Measurements from ENCODE around the gene PHF3. TPM values are rescaled to one million over a fixed set of nuclear protein-coding genes. Genes with fewer than 3 reads are reported as not detected.

PHF3 gene
- total and polyA plus RNA-seq, 7 experiments from 2014 or later: 40.0 to 141 (median 85.9) TPM

- Histone ChIP-seq H3K4me3 (ENCODE audit: low read length) (no peak overlapping the region), H3K27me3 (ENCODE audit: control insufficient read depth in 2 of 2, insufficient read depth in 2 of 2, low read length in 2 of 2) (no peaks in the 10 kb centered on the region), H3K27ac (ENCODE audit: low read depth, low read length) (no peak overlapping the region), H3K36me3 (ENCODE audit: control insufficient read depth in 2 of 3, insufficient read depth in 3 of 3, low read length in 3 of 3) (no peaks in the 10 kb centered on the region), H3K4me1 (ENCODE audit: control insufficient read depth in 2 of 2, insufficient read depth in 2 of 2, low read length in 2 of 2) (peaks cover 5 to 40% of the 10 kb centered on the region in 2 donors), H3K9me3 (ENCODE audit: control insufficient read depth in 2 of 3, low read length in 3 of 3) (no peaks in the 10 kb centered on the region)
- H3K27me3 Mint-ChIP-seq: no peaks in the 10 kb centered on the region
- H3K36me3 Mint-ChIP-seq: peaks cover 0 to 13% (median 10%) of the 10 kb centered on the region in 5 donors
- H3K4me1 Mint-ChIP-seq: peaks cover 0 to 56% (median 26%) of the 10 kb centered on the region in 7 donors
- no peak for DNase-seq
- peak overlapping the region in 2 of 9 donors; percentile 23 to 47 for H3K27ac Mint-ChIP-seq
- CTCF ChIA-PET: no interaction called here
- H3K4me3 Mint-ChIP-seq: peak overlapping the region in 1 of 10 donors; percentile 2
- H3K9me3 Mint-ChIP-seq: no peaks in the 10 kb centered on the region
- POLR2A ChIA-PET: interaction anchor here (0.6 kb wide), 1 partner anchor 8 kb away, joined by 4 read pairs; no protein-coding TSS in a partner anchor
- intact Hi-C loops (cut with micrococcal nuclease): no loop called here
- peak; percentile 18 for ATAC-seq
These were observed 37.1 kb downstream of the PHF3 start for GRCh38 chr6:63672582-63673129.

DNA sequence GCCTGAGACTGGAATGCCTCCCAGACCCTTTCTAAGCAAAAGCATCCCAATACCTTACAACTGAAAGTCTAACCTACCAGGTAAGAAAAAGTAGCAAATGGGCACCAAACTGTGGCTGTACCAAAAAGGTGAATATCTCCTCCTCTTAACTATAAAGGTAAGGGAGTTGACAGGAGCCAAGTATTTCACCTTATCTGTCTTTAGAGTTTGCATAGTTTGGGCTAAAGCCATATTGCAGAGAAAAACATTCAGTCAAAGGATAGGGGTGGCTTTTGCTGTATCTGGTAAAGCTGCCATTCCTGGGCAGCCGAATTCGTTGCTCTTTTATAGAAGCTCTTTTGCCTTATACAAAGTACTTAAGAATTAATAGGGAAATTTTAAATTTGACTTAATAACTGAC lies 38.1 kb downstream of the PHF3 start:
- ChIA-PET POLR2A (no interaction called here), CTCF (interaction anchor here (1.8 kb wide), 1 partner anchor 75 kb away, joined by 4 read pairs; no protein-coding TSS in a partner anchor)
- DNase-seq (no peak), ATAC-seq (no peak)
- Histone ChIP-seq H3K9me3 (ENCODE audit: control insufficient read depth in 2 of 3, low read length in 3 of 3) (no peaks in the 10 kb centered on the region), H3K27ac (ENCODE audit: low read depth, low read length) (no peak overlapping the region), H3K4me1 (ENCODE audit: control insufficient read depth in 2 of 2, insufficient read depth in 2 of 2, low read length in 2 of 2) (peaks cover 5 to 40% of the 10 kb centered on the region in 2 donors), H3K36me3 (ENCODE audit: control insufficient read depth in 2 of 3, insufficient read depth in 3 of 3, low read length in 3 of 3) (no peaks in the 10 kb centered on the region), H3K27me3 (ENCODE audit: control insufficient read depth in 2 of 2, insufficient read depth in 2 of 2, low read length in 2 of 2) (no peaks in the 10 kb centered on the region), H3K4me3 (ENCODE audit: low read length) (no peak overlapping the region)
- H3K9me3 Mint-ChIP-seq: no peaks in the 10 kb centered on the region
- intact Hi-C loops (cut with micrococcal nuclease): loop anchor here in 1 of 2 donors (1.0 kb wide), 2 partner anchors 7 to 9 kb away; no protein-coding TSS in a partner anchor
- peaks cover 0 to 11% (median 8%) of the 10 kb centered on the region in 5 donors for H3K36me3 Mint-ChIP-seq
- H3K27me3 Mint-ChIP-seq: no peaks in the 10 kb centered on the region
- peak overlapping the region in 1 of 9 donors; percentile 24 for H3K27ac Mint-ChIP-seq
- H3K4me1 Mint-ChIP-seq: peaks cover 3 to 50% (median 23%) of the 10 kb centered on the region in 7 donors
- peak overlapping the region in 2 of 10 donors; percentile 9 to 34 for H3K4me3 Mint-ChIP-seq

DNA sequence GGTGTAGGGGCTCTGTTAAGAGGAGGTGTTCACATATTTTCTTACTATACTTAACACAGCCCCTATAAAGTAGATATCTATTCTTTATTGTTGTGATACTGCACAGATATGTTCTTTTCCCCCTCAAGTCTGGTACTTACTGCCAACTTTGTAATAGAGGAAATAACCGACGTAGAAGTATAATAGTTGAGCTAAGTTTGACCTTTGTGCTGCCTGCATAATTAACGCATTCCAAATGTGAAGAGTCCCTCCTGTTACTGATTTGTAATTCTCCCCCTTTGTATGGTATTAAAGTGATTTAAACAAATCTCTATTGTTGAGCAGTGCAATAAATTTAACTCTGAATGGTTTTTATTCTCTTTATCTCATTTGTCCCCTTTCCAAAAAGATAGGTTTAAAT lies 39.0 kb downstream of the PHF3 start:
- intact Hi-C loops (cut with micrococcal nuclease): loop anchor here in 1 of 2 donors (1.0 to 5.0 kb wide), 3 partner anchors 8 to 77 kb away; no protein-coding TSS in a partner anchor
- ChIA-PET POLR2A (no interaction called here), CTCF (interaction anchor here (1.8 kb wide), 1 partner anchor 75 kb away, joined by 4 read pairs; no protein-coding TSS in a partner anchor)
- Mint-ChIP-seq H3K27me3 (no peaks in the 10 kb centered on the region), H3K4me3 (peak overlapping the region in 1 of 10 donors; percentile 11), H3K27ac (no peak overlapping the region), H3K36me3 (peaks cover 0 to 12% (median 9%) of the 10 kb centered on the region in 5 donors), H3K4me1 (peaks cover 5 to 50% (median 22%) of the 10 kb centered on the region in 7 donors), H3K9me3 (no peaks in the 10 kb centered on the region)
- DNase-seq (no peak), ATAC-seq (no peak)
- H3K36me3 ChIP-seq (ENCODE audit: control insufficient read depth in 2 of 3, insufficient read depth in 3 of 3, low read length in 3 of 3): no peaks in the 10 kb centered on the region
- no peaks in the 10 kb centered on the region for H3K27me3 ChIP-seq (ENCODE audit: control insufficient read depth in 2 of 2, insufficient read depth in 2 of 2, low read length in 2 of 2)
- H3K27ac ChIP-seq (ENCODE audit: low read depth, low read length): no peak overlapping the region
- H3K9me3 ChIP-seq (ENCODE audit: control insufficient read depth in 2 of 3, low read length in 3 of 3): no peaks in the 10 kb centered on the region
- peaks cover 5 to 40% of the 10 kb centered on the region in 2 donors for H3K4me1 ChIP-seq (ENCODE audit: control insufficient read depth in 2 of 2, insufficient read depth in 2 of 2, low read length in 2 of 2)
- H3K4me3 ChIP-seq (ENCODE audit: low read length): no peak overlapping the region

GRCh38 chr6:63675138-63675537 lies 39.5 kb downstream of the PHF3 start:
- peaks cover 5 to 50% (median 23%) of the 10 kb centered on the region in 7 donors for H3K4me1 Mint-ChIP-seq
- H3K36me3 Mint-ChIP-seq: peaks cover 0 to 16% (median 11%) of the 10 kb centered on the region in 5 donors
- no peak overlapping the region for H3K27ac Mint-ChIP-seq
- CTCF ChIA-PET: interaction anchor here (1.8 kb wide), 1 partner anchor 76 kb away, joined by 4 read pairs; no protein-coding TSS in a partner anchor
- intact Hi-C loops (cut with micrococcal nuclease): loop anchor here in 1 of 2 donors (5.0 kb wide), 1 partner anchor 78 kb away; no protein-coding TSS in a partner anchor
- Histone ChIP-seq H3K27ac (ENCODE audit: low read depth, low read length) (no peak overlapping the region), H3K4me3 (ENCODE audit: low read length) (no peak overlapping the region), H3K27me3 (ENCODE audit: control insufficient read depth in 2 of 2, insufficient read depth in 2 of 2, low read length in 2 of 2) (no peaks in the 10 kb centered on the region), H3K9me3 (ENCODE audit: control insufficient read depth in 2 of 3, low read length in 3 of 3) (no peaks in the 10 kb centered on the region), H3K4me1 (ENCODE audit: control insufficient read depth in 2 of 2, insufficient read depth in 2 of 2, low read length in 2 of 2) (peaks cover 5 to 40% of the 10 kb centered on the region in 2 donors), H3K36me3 (ENCODE audit: control insufficient read depth in 2 of 3, insufficient read depth in 3 of 3, low read length in 3 of 3) (no peaks in the 10 kb centered on the region)
- H3K9me3 Mint-ChIP-seq: no peaks in the 10 kb centered on the region
- DNase-seq: no peak
- POLR2A ChIA-PET: no interaction called here
- H3K27me3 Mint-ChIP-seq: no peaks in the 10 kb centered on the region
- no peak for ATAC-seq
- no peak overlapping the region for H3K4me3 Mint-ChIP-seq

DNA sequence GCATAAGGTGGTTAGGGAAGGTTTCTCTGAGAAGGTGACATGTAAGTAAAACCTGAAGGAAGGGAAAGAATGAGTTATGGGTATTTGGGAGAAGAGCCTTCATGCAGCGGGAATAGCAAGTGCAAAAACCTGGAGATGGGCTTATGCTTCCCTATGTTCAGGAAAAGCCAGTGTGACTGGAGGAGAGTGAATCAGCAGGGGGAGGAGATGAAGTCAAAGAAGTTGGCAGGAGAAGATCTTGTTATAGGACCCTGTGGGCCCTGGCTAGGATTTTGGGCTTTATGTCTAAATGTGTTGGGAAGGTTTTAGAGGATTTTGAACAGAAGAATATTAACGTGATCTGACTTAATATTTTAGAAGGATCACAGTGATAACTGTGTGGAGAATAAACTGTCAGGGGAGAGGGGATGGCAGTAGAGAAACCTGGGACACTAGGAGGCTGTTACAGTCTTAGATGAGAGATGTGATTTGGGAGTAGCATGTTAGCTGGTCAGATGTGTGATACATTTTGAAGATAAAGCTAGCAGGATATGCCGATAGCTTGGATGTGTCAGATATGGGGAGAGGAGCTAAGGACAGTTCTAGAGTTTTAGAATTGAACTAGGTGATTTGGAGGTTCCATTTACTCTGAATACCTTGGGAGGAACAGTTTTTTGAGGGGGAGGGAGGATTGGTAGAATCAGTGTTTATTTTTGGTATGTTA lies 41.0 kb downstream of the PHF3 start:
- intact Hi-C loops (cut with micrococcal nuclease): loop anchor here in 1 of 2 donors (2.0 to 5.0 kb wide), 3 partner anchors 14 to 79 kb away; no protein-coding TSS in a partner anchor
- Mint-ChIP-seq H3K4me3 (no peak overlapping the region), H3K36me3 (peaks cover 12 to 24% (median 21%) of the 10 kb centered on the region in 5 donors)

GRCh38 chr6:63677282-63677681 lies 41.7 kb downstream of the PHF3 start:
- POLR2A ChIA-PET: interaction anchor here (1.4 kb wide), 1 partner anchor 42 kb away, joined by 4 read pairs; the partner anchor contains the start of gene PHF3
- no peaks in the 10 kb centered on the region for H3K36me3 ChIP-seq (ENCODE audit: control insufficient read depth in 2 of 3, insufficient read depth in 3 of 3, low read length in 3 of 3)
- no peak overlapping the region for H3K27ac Mint-ChIP-seq
- H3K36me3 Mint-ChIP-seq: peaks cover 13 to 24% (median 23%) of the 10 kb centered on the region in 5 donors
- H3K9me3 ChIP-seq (ENCODE audit: control insufficient read depth in 2 of 3, low read length in 3 of 3): no peaks in the 10 kb centered on the region
- no peak for ATAC-seq
- H3K4me1 ChIP-seq (ENCODE audit: control insufficient read depth in 2 of 2, insufficient read depth in 2 of 2, low read length in 2 of 2): peaks cover 5 to 40% of the 10 kb centered on the region in 2 donors
- no peak overlapping the region for H3K4me3 ChIP-seq (ENCODE audit: low read length)
- no peaks in the 10 kb centered on the region for H3K27me3 Mint-ChIP-seq
- intact Hi-C loops (cut with micrococcal nuclease): loop anchor here in 1 of 2 donors (2.0 to 5.0 kb wide), 3 partner anchors 14 to 80 kb away; no protein-coding TSS in a partner anchor
- peaks cover 15 to 54% (median 38%) of the 10 kb centered on the region in 7 donors for H3K4me1 Mint-ChIP-seq
- no peak for DNase-seq
- no peaks in the 10 kb centered on the region for H3K9me3 Mint-ChIP-seq
- H3K4me3 Mint-ChIP-seq: no peak overlapping the region
- CTCF ChIA-PET: no interaction called here
- H3K27me3 ChIP-seq (ENCODE audit: control insufficient read depth in 2 of 2, insufficient read depth in 2 of 2, low read length in 2 of 2): no peaks in the 10 kb centered on the region
- no peak overlapping the region for H3K27ac ChIP-seq (ENCODE audit: low read depth, low read length)

More for the DNA sequence above, 41.0 kb downstream of the PHF3 start:
- H3K9me3 ChIP-seq (ENCODE audit: control insufficient read depth in 2 of 3, low read length in 3 of 3): no peaks in the 10 kb centered on the region
- H3K4me1 ChIP-seq (ENCODE audit: control insufficient read depth in 2 of 2, insufficient read depth in 2 of 2, low read length in 2 of 2): peaks cover 5 to 40% of the 10 kb centered on the region in 2 donors
- H3K27me3 ChIP-seq (ENCODE audit: control insufficient read depth in 2 of 2, insufficient read depth in 2 of 2, low read length in 2 of 2): no peaks in the 10 kb centered on the region
- H3K36me3 ChIP-seq (ENCODE audit: control insufficient read depth in 2 of 3, insufficient read depth in 3 of 3, low read length in 3 of 3): no peaks in the 10 kb centered on the region
- DNase-seq (no peak), ATAC-seq (peak; percentile 8)
- Mint-ChIP-seq H3K27me3 (no peaks in the 10 kb centered on the region), H3K27ac (no peak overlapping the region), H3K9me3 (no peaks in the 10 kb centered on the region), H3K4me1 (peaks cover 15 to 50% (median 33%) of the 10 kb centered on the region in 7 donors)
- no peak overlapping the region for H3K4me3 ChIP-seq (ENCODE audit: low read length)
- POLR2A ChIA-PET: interaction anchor here (1.2 to 1.4 kb wide), 2 partner anchors 41 to 103 kb away, joined by 3 to 4 read pairs; partner anchors contain the start of gene PHF3
- CTCF ChIA-PET: no interaction called here
- H3K27ac ChIP-seq (ENCODE audit: low read depth, low read length): no peak overlapping the region

All from naive thymus-derived CD4-positive, alpha-beta T cell (primary cell).